Limb (tissue), 2 donors: Measurements from ENCODE around the gene MSI2.

ENCODE experiments used
- DNase-seq, 2 donors: peaks; one replicate each; pipeline ENCODE4 v3.0.0-alpha.2; 2016; ENCODE audit errors: extremely low spot score in 2 of 2

Gene MSI2

DNA sequence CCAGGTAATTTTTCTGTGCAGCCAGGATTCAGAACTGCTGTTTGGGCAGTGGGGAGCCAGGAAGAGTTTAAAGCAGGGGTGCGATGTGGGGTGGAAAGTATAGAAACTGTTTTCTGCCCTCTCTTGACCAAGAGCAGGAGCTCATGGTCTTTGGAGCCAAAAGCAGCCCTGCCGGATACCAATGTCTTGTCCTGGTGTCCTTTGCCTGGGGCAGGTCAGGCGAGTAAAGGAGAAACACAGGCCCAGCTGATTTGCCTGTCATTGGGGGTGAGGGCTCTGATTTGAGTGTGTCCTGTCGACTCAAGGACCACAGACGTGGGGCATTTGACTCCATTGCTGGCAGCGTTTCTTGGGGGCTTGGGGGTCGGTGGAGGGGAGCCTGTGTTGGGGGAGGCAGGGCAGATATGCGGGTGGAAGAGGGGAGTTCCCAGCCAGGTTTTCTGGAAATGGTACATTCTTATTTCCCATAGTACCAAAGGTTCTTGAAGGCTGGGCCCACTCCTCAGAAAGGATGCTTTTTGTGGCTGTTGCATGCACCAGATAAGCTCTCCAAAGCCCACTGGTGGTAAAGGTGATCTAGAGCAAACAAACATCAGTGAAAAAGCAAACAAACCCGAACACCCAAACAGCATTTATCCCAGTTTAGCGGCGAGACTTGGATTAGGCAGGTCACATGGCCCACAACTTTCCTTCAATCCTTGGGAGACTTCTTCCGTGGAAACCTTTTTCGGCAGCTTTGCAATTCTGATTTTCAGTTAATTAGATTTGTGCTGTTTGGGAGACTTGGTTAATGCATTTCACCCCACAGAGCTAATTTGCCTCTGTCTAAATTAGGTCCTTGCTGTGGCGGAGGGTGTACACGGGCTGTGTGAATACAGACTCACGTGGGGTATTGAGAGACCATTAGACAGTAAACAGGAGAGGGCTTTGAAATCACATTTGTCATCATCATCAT is 59.0 kb downstream of the MSI2 start:
- no peak for DNase-seq

DNA sequence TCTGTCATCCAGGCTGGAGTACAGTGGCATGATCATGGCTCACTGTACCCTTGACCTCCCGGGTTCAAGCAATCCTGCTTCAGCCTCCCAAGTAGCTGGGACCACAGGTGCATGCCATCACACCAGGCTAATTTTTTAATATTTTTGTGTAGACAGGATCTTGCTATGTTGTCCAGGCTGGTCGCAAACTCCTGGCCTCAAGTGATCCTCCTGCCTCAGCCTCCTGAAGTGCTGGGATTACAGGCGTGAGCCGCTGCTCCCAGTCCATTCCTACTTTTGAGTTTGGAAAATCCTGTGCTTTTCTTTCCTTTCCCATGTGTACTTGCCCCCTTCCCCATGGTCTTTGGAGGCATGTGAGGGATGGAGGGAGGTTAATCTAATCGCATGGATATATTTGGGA is 60.0 kb downstream of the MSI2 start:
- no peak for DNase-seq

DNA sequence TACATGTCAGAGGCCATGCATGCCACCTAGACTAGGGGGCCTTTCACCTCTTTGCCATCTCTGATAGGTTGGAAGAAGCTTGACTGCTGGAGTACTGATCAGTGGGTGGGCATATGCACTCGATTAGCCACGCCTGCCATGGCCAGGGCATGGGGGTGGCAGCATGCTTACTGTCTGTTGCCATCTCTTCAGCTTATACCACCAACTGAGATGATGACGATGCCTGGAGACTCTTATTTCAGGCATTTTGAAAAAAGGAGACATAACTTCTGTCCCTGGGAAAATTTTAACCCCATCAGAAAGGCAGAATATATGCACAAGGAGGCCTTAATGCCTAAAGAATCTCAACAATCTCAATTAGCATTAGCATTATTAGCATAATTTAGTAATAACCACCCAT is 60.8 kb downstream of the MSI2 start:
- DNase-seq: no peak

DNA sequence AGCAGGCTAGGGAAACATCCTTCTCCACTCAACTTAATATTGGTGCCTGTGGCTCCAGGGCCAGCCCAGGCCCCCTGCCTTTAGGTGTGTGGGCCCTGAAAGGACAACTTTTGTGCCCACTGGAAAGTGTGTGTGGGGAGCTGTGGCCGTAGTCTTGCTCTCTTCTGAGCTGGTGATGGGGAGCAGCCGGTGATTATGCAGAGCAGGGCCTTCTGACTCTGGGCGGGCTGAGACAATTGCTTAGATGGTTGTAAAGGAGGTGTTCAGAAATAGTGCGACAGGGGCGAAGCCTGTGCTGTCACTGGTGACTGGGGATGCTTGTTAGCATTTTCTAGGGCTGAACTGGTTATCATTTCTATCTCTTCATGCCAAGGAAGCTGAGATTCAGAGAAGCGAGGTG is 62.6 kb downstream of the MSI2 start:
- DNase-seq: no peak

DNA sequence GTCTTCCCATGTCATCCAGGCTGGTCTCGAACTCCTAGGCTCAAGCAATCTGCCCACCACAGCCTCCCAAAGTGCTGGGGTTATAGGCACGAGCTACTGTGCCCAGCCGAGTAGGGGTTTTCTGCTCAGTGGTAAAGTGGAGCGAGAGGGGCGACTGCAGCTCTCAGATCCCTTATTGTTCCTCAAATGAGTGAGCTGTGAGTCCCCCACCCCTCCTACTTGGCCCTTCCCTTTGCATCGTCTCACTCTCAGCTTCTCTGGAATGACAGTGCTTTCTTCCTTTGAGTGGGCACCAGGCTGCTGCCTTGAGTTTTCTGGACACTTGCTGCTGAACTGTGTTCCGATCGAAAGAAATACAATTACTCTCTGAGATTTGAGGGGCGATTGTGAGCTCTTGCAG is 63.5 kb downstream of the MSI2 start:
- DNase-seq: no peak

DNA sequence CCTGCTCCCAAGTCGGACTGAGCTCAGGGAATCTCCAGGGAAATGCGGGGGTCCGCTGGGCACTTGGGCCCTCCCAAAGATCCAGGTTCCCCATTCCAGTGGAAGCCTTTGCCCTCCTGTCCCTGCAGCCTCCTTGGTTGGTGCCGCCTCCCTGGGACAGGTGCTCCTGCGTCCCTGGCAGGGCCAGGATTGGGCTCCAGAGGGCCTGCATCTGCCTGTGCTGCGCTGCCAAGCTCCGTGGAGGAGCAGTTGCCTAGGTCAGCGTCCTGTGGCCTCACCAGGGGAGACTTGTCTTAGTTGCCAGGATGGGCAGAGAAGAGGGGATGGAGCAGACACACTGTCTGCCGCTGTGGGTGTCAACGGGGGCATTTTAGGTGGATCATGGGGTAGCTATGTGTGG is 67.1 kb downstream of the MSI2 start:
- DNase-seq: no peak

DNA sequence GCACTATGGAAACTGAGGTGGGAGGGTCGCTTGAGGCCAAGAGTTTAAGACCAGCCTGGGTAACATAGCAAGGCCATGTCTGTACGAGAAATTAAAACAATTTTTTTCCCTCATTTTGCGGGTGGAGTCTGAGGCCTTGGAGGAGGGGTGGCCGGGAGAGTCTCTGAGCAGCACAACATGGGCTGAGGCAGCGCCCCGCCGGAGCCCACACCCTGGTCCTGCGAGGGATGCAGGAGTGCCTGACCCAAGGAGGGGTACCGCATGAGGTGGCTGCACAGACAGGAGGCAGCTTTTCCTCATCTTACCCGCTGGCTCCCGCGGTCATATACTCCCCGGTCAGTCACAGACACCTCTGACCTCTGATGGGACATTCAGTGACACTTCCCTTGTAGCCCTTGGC is 67.7 kb downstream of the MSI2 start:
- no peak for DNase-seq

DNA sequence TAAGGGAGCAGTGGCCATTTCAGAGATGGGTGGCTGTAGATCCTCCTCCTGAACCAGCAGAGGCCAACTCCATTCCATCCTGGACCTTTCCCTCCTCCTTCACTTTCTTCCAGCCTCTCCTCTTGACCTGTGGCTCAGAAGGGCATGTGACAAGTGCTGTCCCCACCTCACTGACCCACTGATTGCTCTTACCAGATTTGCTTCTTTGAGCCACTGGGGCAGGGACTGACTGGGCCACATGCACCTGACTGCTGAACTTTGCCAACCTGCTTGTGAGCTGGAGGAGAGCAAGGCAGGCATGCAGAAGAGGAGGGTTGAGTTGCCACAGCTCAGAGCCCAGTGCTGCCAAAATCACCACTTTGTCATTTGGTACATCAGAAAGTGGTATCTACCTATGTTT is 68.3 kb downstream of the MSI2 start:
- DNase-seq: no peak

DNA sequence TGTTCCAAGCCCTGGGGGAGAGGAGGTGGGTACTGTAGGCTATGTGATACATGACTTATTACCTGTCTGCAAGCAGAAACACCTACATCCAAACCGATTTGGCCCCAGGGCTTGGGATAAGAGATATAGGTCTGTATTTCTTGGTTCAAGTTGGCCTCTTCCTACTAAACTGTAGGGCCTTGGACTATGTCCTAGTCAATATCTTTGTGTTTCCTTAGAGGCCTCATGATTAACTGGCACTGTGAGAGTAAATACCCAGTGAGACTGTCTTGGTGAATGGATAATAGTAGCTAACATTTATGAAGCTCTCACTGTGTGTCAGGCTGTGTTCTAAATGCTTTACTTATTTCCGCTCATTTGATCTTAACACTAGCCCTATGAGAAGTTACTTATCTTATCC is 70.0 kb downstream of the MSI2 start:
- no peak for DNase-seq

DNA sequence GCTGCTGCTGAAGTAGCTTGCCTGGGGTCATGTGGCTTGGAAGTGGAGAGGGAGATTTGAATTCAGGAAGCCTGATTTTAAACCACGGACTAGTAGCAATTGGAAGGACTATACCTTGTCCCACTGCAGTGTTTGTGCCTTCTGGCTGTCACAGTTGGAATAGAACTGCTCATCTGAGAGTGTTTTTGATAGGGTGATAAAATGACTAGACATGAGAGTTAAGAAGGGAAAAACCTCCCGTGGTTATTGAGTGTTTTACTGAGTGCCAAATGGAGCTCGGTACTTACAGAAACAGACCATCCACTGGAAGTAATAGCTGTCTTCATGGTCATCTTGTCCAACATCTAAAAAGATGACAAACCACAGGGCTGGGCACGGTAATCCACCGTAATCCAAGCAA is 70.4 kb downstream of the MSI2 start:
- DNase-seq: no peak

DNA sequence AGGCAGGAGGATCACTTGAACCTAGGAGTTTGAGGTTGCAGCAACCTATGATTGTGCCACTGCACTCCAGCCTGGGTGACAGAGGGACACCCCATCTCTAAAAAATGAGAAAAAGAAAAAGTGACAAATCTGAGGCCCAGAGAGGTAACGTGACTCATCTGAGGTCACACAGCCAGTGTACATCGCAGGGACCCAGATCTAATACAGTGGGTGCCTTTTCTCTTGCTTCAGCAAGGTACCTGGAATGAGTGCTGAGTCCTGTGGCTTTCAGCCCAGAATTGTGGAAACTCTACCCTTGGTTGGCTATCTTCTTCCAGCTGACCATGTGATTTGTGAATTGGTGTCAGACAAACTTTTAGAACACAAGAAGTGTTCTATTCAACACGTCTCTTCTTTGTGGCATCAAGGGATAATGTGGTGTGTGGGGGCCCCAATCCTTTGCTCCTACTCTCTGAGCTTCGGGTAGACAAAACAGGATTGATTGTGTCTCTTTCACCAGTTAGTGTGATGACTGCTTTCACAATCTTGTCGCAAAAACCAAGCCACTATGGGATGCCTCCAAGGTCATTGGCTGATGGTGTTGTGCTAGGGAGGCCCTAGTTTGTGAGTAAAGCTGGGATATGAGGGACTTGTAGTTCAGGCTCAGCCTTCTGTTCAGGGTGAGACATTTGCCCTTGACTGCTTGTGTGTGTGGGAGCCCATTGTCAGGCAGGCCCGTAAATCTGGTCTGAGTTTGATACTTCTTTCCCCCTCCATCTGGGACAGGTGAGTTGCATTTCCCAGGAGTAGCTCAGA is 71.0 kb downstream of the MSI2 start:
- DNase-seq: no peak

DNA sequence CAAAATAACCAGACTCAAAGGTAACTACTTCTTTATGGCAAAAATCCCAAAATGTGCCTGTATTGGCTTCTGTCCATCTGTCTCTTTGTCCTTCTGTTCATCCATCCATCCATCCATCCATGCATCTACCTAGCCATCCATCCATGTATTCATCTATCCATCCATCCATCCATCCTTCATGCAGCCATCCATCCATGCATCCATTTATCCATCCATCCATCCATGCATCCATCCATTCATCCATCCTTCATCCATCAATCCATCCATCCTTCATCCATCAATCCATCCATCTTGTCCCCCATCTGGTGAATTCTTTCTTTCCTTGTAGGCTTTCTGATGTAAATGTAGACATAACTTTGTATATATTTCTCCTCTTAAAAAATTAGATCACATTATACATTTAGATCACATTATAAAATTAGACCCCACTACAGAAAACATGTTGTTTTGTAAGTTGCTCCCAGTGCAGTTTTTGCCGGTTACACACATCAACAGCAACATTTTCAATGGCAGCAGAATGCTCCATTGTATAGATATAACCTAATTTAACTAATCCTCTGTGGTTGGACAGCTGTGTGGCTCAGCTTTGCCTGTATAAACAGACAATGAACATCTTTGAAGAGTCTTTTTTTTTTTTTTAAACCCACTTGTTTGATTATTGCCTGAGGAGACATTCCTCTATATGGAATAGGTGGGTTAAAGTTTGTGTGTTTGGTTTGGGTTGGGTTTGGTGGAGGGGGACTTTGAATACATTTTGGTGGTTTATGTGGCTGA is 72.0 kb downstream of the MSI2 start:
- no peak for DNase-seq

DNA sequence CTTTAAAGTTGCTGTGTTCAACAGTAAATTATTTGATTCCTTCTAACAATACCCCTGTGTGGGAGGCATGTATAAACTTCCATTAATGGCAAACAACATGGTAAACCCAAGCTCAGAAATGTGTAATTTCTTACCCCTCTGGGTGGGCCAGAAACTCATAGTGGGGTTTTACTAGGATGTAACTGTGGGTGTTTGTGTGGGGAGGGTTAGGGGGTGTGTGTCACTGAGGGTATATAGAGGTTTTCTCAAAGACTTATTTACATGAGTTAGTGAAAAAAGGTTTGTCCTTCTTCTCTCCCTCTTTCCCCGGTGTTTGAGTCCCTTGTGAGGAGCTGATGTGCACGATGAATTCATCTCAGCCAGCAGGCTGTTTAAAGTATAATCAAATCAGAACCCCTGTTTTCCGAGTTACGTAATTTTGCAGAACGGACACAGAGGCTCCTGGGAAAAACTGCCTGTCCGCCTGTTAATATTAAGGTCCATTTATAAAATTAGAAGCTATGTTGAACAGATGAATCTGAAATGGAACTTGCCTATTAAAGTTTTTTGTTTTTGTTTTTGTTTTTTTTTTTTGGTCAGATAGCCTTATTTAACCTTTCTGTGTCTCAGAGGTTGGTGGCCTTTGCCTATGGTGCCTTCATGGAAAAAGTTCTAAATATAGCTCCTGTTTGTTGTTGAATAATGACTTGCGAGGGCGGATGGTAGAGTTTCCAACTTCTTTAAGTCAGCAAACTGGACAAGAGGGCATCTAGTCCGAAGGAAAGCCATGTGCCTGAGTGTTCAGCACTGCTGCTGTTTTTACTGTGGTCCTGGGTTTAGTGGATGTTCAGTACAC is 73.3 kb downstream of the MSI2 start:
- no peak for DNase-seq

DNA sequence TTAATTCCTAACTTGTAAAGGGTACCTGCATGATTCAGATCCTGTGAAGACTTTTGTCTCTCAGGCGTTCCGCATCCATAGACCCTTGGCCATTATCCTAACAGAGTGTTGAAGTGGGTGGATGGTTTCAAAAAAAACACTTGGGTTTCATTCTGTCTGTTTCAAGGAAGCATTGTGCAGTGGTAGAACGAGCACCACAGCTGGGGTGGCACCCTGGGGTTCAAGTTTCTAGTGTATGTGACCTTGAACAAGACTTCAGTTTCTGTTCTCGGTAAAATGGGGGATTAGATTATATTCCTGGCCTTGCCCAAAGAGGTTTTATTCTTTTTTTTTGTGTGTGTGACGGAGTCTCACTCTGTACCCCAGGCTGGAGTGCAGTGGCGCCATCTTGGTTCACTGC is 74.3 kb downstream of the MSI2 start:
- no peak for DNase-seq

DNA sequence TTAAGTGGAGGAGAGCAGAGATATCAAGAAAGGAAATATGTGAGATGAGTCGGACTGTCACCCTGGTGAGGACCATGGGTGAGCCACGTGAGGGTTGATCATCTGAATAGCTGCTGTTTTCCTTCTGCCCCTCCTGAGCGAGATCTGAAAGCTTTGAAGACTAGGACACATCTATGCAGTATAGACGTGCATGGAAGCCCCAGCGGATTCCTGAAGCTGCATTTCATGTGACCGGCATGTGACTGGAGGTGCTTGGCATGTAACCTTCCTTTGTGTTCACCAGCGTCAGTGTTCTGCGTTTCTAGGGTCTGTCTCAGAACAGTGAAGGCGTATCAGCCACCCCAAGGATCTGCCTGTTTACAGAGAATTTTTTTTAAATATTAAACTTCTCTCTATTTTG is 75.1 kb downstream of the MSI2 start:
- DNase-seq: no peak

DNA sequence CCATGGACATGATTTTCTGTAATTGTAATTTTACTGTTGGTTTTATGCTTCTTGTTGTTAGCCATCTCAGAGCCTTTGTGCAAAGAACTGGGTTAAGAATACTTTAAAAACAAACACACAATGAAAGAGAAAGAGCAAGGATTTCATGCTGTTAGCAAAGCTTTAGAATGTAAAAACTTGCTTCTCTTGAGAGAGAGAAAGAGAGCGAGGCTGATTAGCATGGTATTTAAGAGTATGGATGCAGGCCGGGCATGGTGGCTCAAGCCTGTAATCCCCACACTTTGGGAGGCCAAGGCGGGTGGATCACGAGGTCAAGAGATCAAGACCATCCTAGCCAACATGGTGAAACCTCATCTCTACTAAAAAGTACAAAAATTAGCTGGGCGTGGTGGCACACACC is 76.2 kb downstream of the MSI2 start:
- no peak for DNase-seq

DNA sequence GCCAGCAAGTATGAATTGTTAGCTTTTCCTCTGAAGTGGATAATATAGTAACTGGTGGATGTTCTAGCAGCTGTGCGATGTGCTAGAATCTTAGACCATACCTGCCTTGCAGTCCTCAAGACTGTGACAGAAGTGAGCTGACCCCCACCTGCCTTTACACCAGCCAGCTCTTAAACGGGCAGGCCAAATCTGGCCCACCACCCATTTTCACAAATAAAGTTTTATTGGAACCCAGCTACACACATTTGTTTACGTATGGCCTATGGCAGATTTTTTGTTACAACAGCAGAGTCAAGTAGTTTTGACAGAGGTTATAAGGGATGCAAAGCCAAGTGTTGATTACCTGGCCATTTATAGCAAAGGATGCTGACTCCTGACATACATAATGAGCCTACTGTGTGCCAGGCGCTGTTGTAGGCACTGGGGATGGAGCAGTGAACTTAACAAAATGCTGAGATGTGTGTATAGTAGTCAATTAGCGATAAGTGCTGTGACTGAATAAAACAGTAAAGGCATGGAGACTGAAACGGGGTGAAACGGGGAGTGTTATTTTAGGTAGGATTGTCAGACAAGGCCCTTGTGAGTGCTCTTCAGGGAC is 79.0 kb downstream of the MSI2 start:
- no peak for DNase-seq

DNA sequence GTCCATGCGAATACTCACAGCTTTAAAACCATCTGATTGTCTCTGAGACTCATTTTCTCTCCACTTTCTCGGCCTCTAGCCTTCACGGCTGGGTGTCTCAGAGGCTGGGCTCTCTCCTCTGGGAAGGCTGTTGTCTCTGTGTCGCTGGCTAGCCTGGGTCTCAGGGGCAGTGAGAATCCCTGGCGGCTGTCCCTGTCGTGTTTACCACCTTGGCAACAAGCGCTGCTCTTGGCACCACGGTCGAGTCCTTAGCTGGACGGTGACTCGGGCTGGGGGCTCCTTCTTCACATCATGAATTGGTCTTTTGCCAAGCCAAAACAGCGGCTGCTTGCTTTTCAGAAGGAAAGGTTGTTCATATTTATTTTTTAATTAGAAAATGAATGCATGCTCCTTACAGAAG is 81.1 kb downstream of the MSI2 start:
- no peak for DNase-seq

DNA sequence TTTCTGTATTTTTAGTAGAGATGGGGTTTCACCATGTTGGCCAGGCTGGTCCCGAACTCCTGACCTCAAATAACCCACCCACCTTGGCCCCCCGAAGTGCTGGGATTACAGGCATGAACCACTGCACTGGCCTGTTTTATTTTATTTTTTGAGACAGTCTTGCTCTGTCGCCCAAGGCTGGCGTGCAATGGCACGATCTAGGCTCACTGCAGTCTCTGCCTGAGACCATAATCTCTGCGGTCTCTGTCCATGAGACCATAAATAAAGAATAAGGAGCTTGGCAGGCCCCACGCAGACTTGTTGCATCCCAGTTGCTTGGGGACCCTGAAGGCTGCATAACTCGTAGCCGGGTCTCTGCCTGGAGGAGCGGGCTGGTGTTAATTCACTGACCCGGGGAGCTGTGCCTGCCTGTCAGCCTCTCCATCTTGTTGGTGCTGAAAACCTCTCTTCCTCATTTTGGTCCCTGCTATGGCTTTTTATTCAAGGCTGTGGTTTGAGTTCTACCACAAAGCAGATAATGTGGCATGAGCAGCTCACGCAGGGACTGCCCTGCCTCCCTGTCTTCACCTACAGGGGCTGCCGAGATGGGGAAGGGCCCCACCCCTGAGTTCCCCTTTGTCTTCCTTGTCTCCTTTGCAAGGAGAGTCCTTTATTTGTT is 82.1 kb downstream of the MSI2 start:
- no peak for DNase-seq
